K562 (cell line): Measurements from ENCODE around the gene MYO6. TPM values are rescaled to one million over a fixed set of nuclear protein-coding genes. Genes with fewer than 3 reads are reported as not detected.

Source experiments
- ATAC-seq: fragments of 200-7000 bp; cut with Tn5 transposase; 3 replicates; pipeline ENCODE4 v1.9.1; 2020; ENCODE audit warnings: moderate library complexity
- BruUV-seq: library from RNA; stranded (reverse); fragments of 400-500 nt; replicated peaks from 2 replicates; lab custom pipeline; 2021; lab: Mats Ljungman, UMichigan
- CTCF ChIA-PET: fragments of 300-600 bp; formaldehyde crosslinking; extraction: SDS; loops from one replicate; lab custom pipeline; 2021; ENCODE audit warnings: low intra/inter-chr PET ratio; lab: Yijun Ruan, JAX
- POLR2A ChIA-PET: fragments of 300-600, 350-650 bp; sonication (Branson Sonifier 250); formaldehyde crosslinking; extraction: SDS; loops from one replicate; lab custom pipeline; 2021; ENCODE audit warnings: antibody characterized with exemption, inconsistent platforms; lab: Yijun Ruan, JAX
- DNase-seq, 4 experiments: peaks; one replicate each; pipeline versions ENCODE4 v3.0.0 to v3.0.0-alpha.2; 2011 to 2018; ENCODE audit warnings: low spot score in 3 of 4, mixed read lengths in 3 of 4; ENCODE audit errors: extremely low read depth in 1 of 4
- FAIRE-seq: peaks from 2 replicates; lab custom pipeline; 2011; peaks lifted over from hg19 to GRCh38; lab: Jason Lieb, UNC
- H2AFZ ChIP-seq: 2 replicates; pipeline ENCODE4 v1.6.0; 2011; ENCODE audit warnings: low read depth, low read length, control low read depth, inconsistent platforms
- H3K27ac ChIP-seq: fragments of 200-600 bp; 3 replicates; pipeline ENCODE4 v1.8.0; 2011; ENCODE audit warnings: low read depth, mild to moderate bottlenecking, control low read depth, inconsistent platforms, low read length, moderate library complexity, mixed read lengths; ENCODE audit errors: extremely low read depth
- H3K27me3 ChIP-seq, 2 experiments: fragments of 300-600 bp in 1 of 2; 2 replicates in 1 of 2; 3 replicates in 1 of 2; pipeline versions ENCODE4 v1.6.0 to v1.8.0; 2011; ENCODE audit warnings: inconsistent platforms in 2 of 2, low read length in 2 of 2, mild to moderate bottlenecking in 1 of 2, mixed read lengths in 1 of 2, moderate library complexity in 1 of 2; ENCODE audit not compliant: control insufficient read depth in 2 of 2, insufficient read depth in 2 of 2
- H3K36me3 ChIP-seq: fragments of 300-600 bp; 3 replicates; pipeline ENCODE4 v1.8.0; 2011; ENCODE audit warnings: mild to moderate bottlenecking, low read length, inconsistent platforms; ENCODE audit not compliant: control insufficient read depth, insufficient read depth
- H3K4me1 ChIP-seq, 2 experiments: fragments of 200-600 bp in 1 of 2; replicated peaks in 1 of 2; 2 replicates in 1 of 2; 3 replicates in 1 of 2; pipeline versions ENCODE4 v1.5.1 to v1.8.0; 2011; ENCODE audit warnings: inconsistent platforms in 2 of 2, low read length in 2 of 2, mild to moderate bottlenecking in 1 of 2, mixed read lengths in 1 of 2, moderate library complexity in 1 of 2; ENCODE audit not compliant: control insufficient read depth in 2 of 2, insufficient read depth in 2 of 2
- H3K4me2 ChIP-seq: 2 replicates; pipeline ENCODE4 v1.6.1; 2011; ENCODE audit warnings: low read length, control low read depth, inconsistent platforms, mixed read lengths; ENCODE audit not compliant: insufficient read depth
- H3K4me3 ChIP-seq: fragments of 200-600 bp; sonication (generic), shearing (Covaris generic); 2 replicates; pipeline ENCODE4 v1.5.1; 2016; ENCODE audit warnings: control low read depth, inconsistent platforms
- H3K79me2 ChIP-seq: fragments of 200-600 bp; 3 replicates; pipeline ENCODE4 v1.8.0; 2011; ENCODE audit warnings: low read length, inconsistent platforms; ENCODE audit not compliant: control insufficient read depth, insufficient read depth
- H3K9ac ChIP-seq, 2 experiments: 2 replicates each; pipeline versions ENCODE4 v1.6.0 to v1.6.1; 2011; ENCODE audit warnings: low read depth in 2 of 2, low read length in 2 of 2, control low read depth in 1 of 2, inconsistent platforms in 1 of 2, mild to moderate bottlenecking in 1 of 2, mixed read lengths in 1 of 2; ENCODE audit not compliant: insufficient read depth in 1 of 2
- H3K9me1 ChIP-seq: one replicate; pipeline ENCODE4 v1.6.0; 2011; ENCODE audit warnings: inconsistent platforms, mild to moderate bottlenecking, low read length, moderate library complexity; ENCODE audit not compliant: control insufficient read depth, insufficient read depth
- H3K9me3 ChIP-seq: replicated peaks from 2 replicates; pipeline ENCODE4 v1.5.1; 2011; ENCODE audit warnings: low read depth, low read length, inconsistent platforms; ENCODE audit not compliant: control insufficient read depth, insufficient read depth
- H4K20me1 ChIP-seq: replicated peaks from 2 replicates; pipeline ENCODE4 v1.6.1; 2011; ENCODE audit warnings: low read length, inconsistent platforms, mixed read lengths; ENCODE audit not compliant: control insufficient read depth, insufficient read depth
- C11orf30 ChIP-seq: fragments of 450-650 bp; IDR thresholded peaks from 2 replicates; pipeline ENCODE4 v1.6.1; 2016; ENCODE audit warnings: low read depth, mild to moderate bottlenecking
- CEBPZ ChIP-seq: fragments of 150-350 bp; IDR thresholded peaks from 2 replicates; pipeline ENCODE4 v1.6.1; 2014; ENCODE audit warnings: low read depth, mild to moderate bottlenecking, low read length, borderline replicate concordance
- CLOCK ChIP-seq: fragments of 250-450 bp; sonication (Bioruptor Pico); IDR thresholded peaks from 2 replicates; pipeline ENCODE4 v1.4.0; 2020; ENCODE audit warnings: mild to moderate bottlenecking, moderate library complexity, borderline replicate concordance
- RBM17 ChIP-seq: fragments of 200-400 bp; formaldehyde crosslinking; IDR thresholded peaks from 2 replicates; pipeline ENCODE4 v1.6.1; 2017; ENCODE audit warnings: low read depth, mild to moderate bottlenecking, low read length, borderline replicate concordance
- TAF9B ChIP-seq: fragments of 450-650 bp; IDR thresholded peaks from 2 replicates; pipeline ENCODE4 v1.6.1; 2018; ENCODE audit warnings: mild to moderate bottlenecking; ENCODE audit not compliant: partially characterized antibody
- ZBTB40 ChIP-seq, 2 experiments: fragments of 450-650 bp in 1 of 2; sonication (generic) in 1 of 2; formaldehyde crosslinking in 1 of 2; IDR thresholded peaks; 2 replicates each; pipeline versions ENCODE4 v1.7.1 to v1.9.0; 2016 to 2022; ENCODE audit warnings: inconsistent platforms in 1 of 2, mild to moderate bottlenecking in 1 of 2, missing genetic modification reagents in 1 of 2
- in situ Hi-C: fragments of 300-500 bp; cut with MboI; formaldehyde crosslinking; loops from 4 replicates; pipeline ENCODE4 v1.15.0; 2018; ENCODE audit warnings: inconsistent platforms, mixed read lengths
- intact Hi-C: fragments of 100-400 bp; cut with micrococcal nuclease; formaldehyde crosslinking; loops from 2 replicates; pipeline ENCODE4 v1.14.2; 2022
- polyA plus RNA-seq, 8 experiments: library from polyadenylated mRNA; depleted of rRNA in 4 of 8; stranded (reverse) in 5 of 8; unstranded in 3 of 8; fragments of >200 nt; fragmentation: Nextera tagmentation in 2 of 8; fragmentation: Illumina TruSeq in 1 of 8; extraction: Ambion mirVana in 2 of 8; extraction: Trizol in 1 of 8; gene quantifications; 2 replicates each; pipeline versions ENCODE4 v1.2.1 to v1.2.3, GENCODE V29; 2011 to 2014; ENCODE audit warnings: inconsistent platforms in 1 of 8, missing spikeins in 1 of 8
- total RNA-seq, 7 experiments: library from RNA; depleted of rRNA in 6 of 7; stranded (reverse); fragments of >200 nt in 6 of 7; fragmentation: Illumina TruSeq in 2 of 7; extraction: Trizol in 2 of 7; gene quantifications; 2 replicates each; pipeline versions ENCODE4 v1.2.1 to v1.2.3, GENCODE V29; 2011 to 2021; ENCODE audit warnings: low replicate concordance in 1 of 7

MYO6 gene
- total and polyA plus RNA-seq, 9 of the 15 experiments (the other 6 are each of a cell fraction or from before 2014, with no cell fraction given), result 1.3 to 5.5 (median 2.7) TPM

- no peak for FAIRE-seq
- no peak overlapping the region for H3K27ac ChIP-seq
- no peaks in the 10 kb centered on the region for H4K20me1 ChIP-seq
- H3K9ac ChIP-seq, result no peak overlapping the region
- H3K4me1 ChIP-seq, result no peaks in the 10 kb centered on the region
- CTCF ChIA-PET, result no interaction called here
- H3K9me1 ChIP-seq, result no peaks in the 10 kb centered on the region
- no peaks in the 10 kb centered on the region for H3K36me3 ChIP-seq
- no peaks in the 10 kb centered on the region for H3K9me3 ChIP-seq
- H3K4me2 ChIP-seq, result no peak overlapping the region
- in situ Hi-C loops, result no loop called here
- BruUV-seq, result no TSS peak
- DNase-seq, result no peak
- POLR2A ChIA-PET, result no interaction called here
- no peak overlapping the region for H2AFZ ChIP-seq
- intact Hi-C loops, result no loop called here
- H3K4me3 ChIP-seq, result no peak overlapping the region
- no peaks in the 10 kb centered on the region for H3K79me2 ChIP-seq
- no peak for ATAC-seq
- H3K27me3 ChIP-seq, result no peaks in the 10 kb centered on the region
- no peak for TF ChIP-seq TAF9B
- no peak for TF ChIP-seq CEBPZ
- no peak for TF ChIP-seq RBM17
- peak; percentile 42; the same call in 1 of the 2 replicates for TF ChIP-seq C11orf30
- no peak for TF ChIP-seq CLOCK (CRISPR knock-in tag)
- no peak for TF ChIP-seq ZBTB40 (IDR thresholded peaks at IDR 0.05)
- TF ChIP-seq ZBTB40 (CRISPR knock-in tag; IDR thresholded peaks at IDR 0.05), result no peak
Observed at GRCh38 chr6:75968143-75968542, 219.1 kb downstream of the MYO6 start.
